H1 (cell line): ENCODE measurements around the gene USP9Y. TPM values are rescaled to one million over a fixed set of nuclear protein-coding genes. Genes with fewer than 3 reads are reported as not detected.

Source experiments
- CTCF ChIA-PET: fragments of 300-600 bp; sonication (Branson Sonifier 250); formaldehyde crosslinking; loops from one replicate; lab custom pipeline; 2021; ENCODE audit not compliant: partially characterized antibody; lab: Charles Lee
- POLR2A ChIA-PET: fragments of 300-600 bp; sonication (Branson Sonifier 250); formaldehyde crosslinking; loops from one replicate; lab custom pipeline; 2021; ENCODE audit warnings: inconsistent platforms; ENCODE audit not compliant: partially characterized antibody; lab: Charles Lee
- DNase-seq, 2 experiments: peaks; one replicate each; pipeline versions ENCODE4 v3.0.0 to v3.0.0-alpha.2; 2010 to 2022; ENCODE audit warnings: low spot score in 2 of 2, low read depth in 1 of 2, mixed read lengths in 1 of 2
- FAIRE-seq: peaks from 2 replicates; lab custom pipeline; 2011; peaks lifted over from hg19 to GRCh38; lab: Jason Lieb, UNC
- H2AFZ ChIP-seq: 2 replicates; pipeline ENCODE4 v1.8.1; 2012; ENCODE audit warnings: low read length, inconsistent platforms
- H2AK5ac ChIP-seq: 2 replicates; pipeline ENCODE4 v1.6.1; 2013; ENCODE audit warnings: low read depth, low read length
- H2BK120ac ChIP-seq: replicated peaks from 2 replicates; pipeline ENCODE3; 2013; ENCODE audit warnings: low read depth, low read length, inconsistent platforms
- H2BK12ac ChIP-seq: 2 replicates; pipeline ENCODE4 v1.6.1; 2013; ENCODE audit warnings: low read depth, low read length
- H2BK15ac ChIP-seq: 2 replicates; pipeline ENCODE4 v1.6.1; 2013; ENCODE audit warnings: low read length
- H2BK20ac ChIP-seq: 2 replicates; pipeline ENCODE4 v1.6.1; 2013; ENCODE audit warnings: low read length
- H2BK5ac ChIP-seq: 2 replicates; pipeline ENCODE4 v1.6.1; 2013; ENCODE audit warnings: low read depth, low read length
- H3K14ac ChIP-seq: 2 replicates; pipeline ENCODE4 v1.6.1; 2013; ENCODE audit warnings: inconsistent platforms; ENCODE audit not compliant: insufficient read length
- H3K18ac ChIP-seq: 2 replicates; pipeline ENCODE4 v1.6.1; 2013; ENCODE audit warnings: low read length; ENCODE audit errors: extremely low read depth
- H3K23ac ChIP-seq: 2 replicates; pipeline ENCODE4 v1.6.1; 2013; ENCODE audit warnings: inconsistent platforms; ENCODE audit not compliant: insufficient read length
- H3K23me2 ChIP-seq: 2 replicates; pipeline ENCODE4 v1.6.1; 2013; ENCODE audit warnings: low read depth, low read length
- H3K27ac ChIP-seq: 2 replicates; pipeline ENCODE4 v1.6.1; 2011; ENCODE audit warnings: low read depth, low read length, inconsistent platforms
- H3K27me3 ChIP-seq, 4 experiments: replicated peaks in 1 of 4; 1 replicate in 1 of 4; 2 replicates in 3 of 4; pipeline versions ENCODE4 v1.6.1 to v1.8.1; 2011 to 2013; ENCODE audit warnings: low read length in 3 of 4, mild to moderate bottlenecking in 3 of 4, inconsistent platforms in 2 of 4, mixed read lengths in 2 of 4, moderate library complexity in 1 of 4; ENCODE audit not compliant: control insufficient read depth in 3 of 4, insufficient read depth in 3 of 4; ENCODE audit errors: extremely low read depth in 1 of 4
- H3K36me3 ChIP-seq, 4 experiments: 2 replicates each; pipeline versions ENCODE4 v1.6.1 to v1.8.1; 2011 to 2013; ENCODE audit warnings: mild to moderate bottlenecking in 4 of 4, low read length in 3 of 4, moderate library complexity in 2 of 4, control low read depth in 1 of 4, inconsistent platforms in 1 of 4; ENCODE audit not compliant: insufficient read depth in 4 of 4, control insufficient read depth in 2 of 4
- H3K4ac ChIP-seq: replicated peaks from 2 replicates; pipeline ENCODE3; 2013; ENCODE audit warnings: low read length, low read depth, mixed read lengths, inconsistent platforms; ENCODE audit not compliant: insufficient read length
- H3K4me1 ChIP-seq, 4 experiments: replicated peaks in 1 of 4; 1 replicate in 1 of 4; 2 replicates in 3 of 4; pipeline versions ENCODE4 v1.6.1 to v1.8.1; 2011 to 2013; ENCODE audit warnings: low read length in 3 of 4, inconsistent platforms in 2 of 4, mixed read lengths in 1 of 4; ENCODE audit not compliant: insufficient read depth in 4 of 4, control insufficient read depth in 3 of 4
- H3K4me2 ChIP-seq, 2 experiments: 2 replicates each; pipeline versions ENCODE4 v1.6.1 to v1.8.1; 2011 to 2013; ENCODE audit warnings: low read depth in 2 of 2, low read length in 2 of 2, control low read depth in 1 of 2, inconsistent platforms in 1 of 2, mild to moderate bottlenecking in 1 of 2; ENCODE audit not compliant: insufficient read depth in 1 of 2
- H3K4me3 ChIP-seq, 4 experiments: fragments of 200-600, 300-600 bp in 1 of 4; sonication (generic), shearing (Covaris generic), sonication (Bioruptor Twin) in 1 of 4; 2 replicates each; pipeline versions ENCODE4 v1.5.1 to v1.8.1; 2011 to 2016; ENCODE audit warnings: low read length in 4 of 4, low read depth in 3 of 4, control low read depth in 2 of 4, inconsistent platforms in 2 of 4, mild to moderate bottlenecking in 2 of 4, mixed read lengths in 1 of 4, moderate library complexity in 1 of 4; ENCODE audit not compliant: insufficient read depth in 2 of 4; ENCODE audit errors: extremely low read depth in 1 of 4
- H3K56ac ChIP-seq: replicated peaks from 2 replicates; pipeline ENCODE3; 2013; ENCODE audit warnings: low read depth, mild to moderate bottlenecking, mixed read lengths, low read length, inconsistent platforms; ENCODE audit not compliant: insufficient read length
- H3K79me1 ChIP-seq: 2 replicates; pipeline ENCODE4 v1.6.1; 2013; ENCODE audit warnings: low read depth, low read length, control low read depth
- H3K79me2 ChIP-seq, 2 experiments: 2 replicates each; pipeline versions ENCODE4 v1.6.1 to v1.8.1; 2012 to 2013; ENCODE audit warnings: low read length in 2 of 2, mild to moderate bottlenecking in 2 of 2, inconsistent platforms in 1 of 2; ENCODE audit not compliant: insufficient read depth in 2 of 2, control insufficient read depth in 1 of 2
- H3K9ac ChIP-seq, 4 experiments: replicated peaks in 1 of 4; 1 replicate in 1 of 4; 2 replicates in 3 of 4; pipeline versions ENCODE4 v1.6.1 to v1.8.1; 2011 to 2013; ENCODE audit warnings: low read depth in 3 of 4, low read length in 3 of 4, control low read depth in 2 of 4, mild to moderate bottlenecking in 2 of 4, moderate library complexity in 2 of 4, inconsistent platforms in 1 of 4; ENCODE audit errors: extremely low read depth in 1 of 4
- H3K9me3 ChIP-seq, 2 experiments: 2 replicates each; pipeline versions ENCODE4 v1.6.1 to v1.8.1; 2012 to 2013; ENCODE audit warnings: mild to moderate bottlenecking in 2 of 2, moderate library complexity in 2 of 2, control low read depth in 1 of 2, inconsistent platforms in 1 of 2, low read depth in 1 of 2, low read length in 1 of 2, mixed read lengths in 1 of 2; ENCODE audit not compliant: insufficient read depth in 2 of 2
- H4K20me1 ChIP-seq, 2 experiments: replicated peaks in 1 of 2; 2 replicates each; pipeline versions ENCODE3 to v1.8.1; 2011 to 2013; ENCODE audit warnings: inconsistent platforms in 2 of 2, low read length in 2 of 2, mild to moderate bottlenecking in 1 of 2; ENCODE audit not compliant: insufficient read depth in 2 of 2, control insufficient read depth in 1 of 2
- H4K5ac ChIP-seq: 2 replicates; pipeline ENCODE4 v1.6.1; 2013; ENCODE audit warnings: low read length, low read depth, mixed read lengths, inconsistent platforms; ENCODE audit not compliant: insufficient read length
- H4K8ac ChIP-seq: 2 replicates; pipeline ENCODE4 v1.8.0; 2013; ENCODE audit warnings: mild to moderate bottlenecking, moderate library complexity, low read length, inconsistent platforms; ENCODE audit not compliant: insufficient read depth; ENCODE audit errors: extremely low read depth
- H4K91ac ChIP-seq: replicated peaks from 2 replicates; pipeline ENCODE3; 2013; ENCODE audit warnings: low read length, mixed read lengths, inconsistent platforms; ENCODE audit not compliant: insufficient read length
- BACH1 ChIP-seq: IDR thresholded peaks from 2 replicates; pipeline ENCODE4 v1.6.1; 2012; ENCODE audit warnings: low read length, improper control_type of control experiment
- BCL11A ChIP-seq, 2 experiments: IDR thresholded peaks; one replicate each; pipeline ENCODE4 v1.6.1; 2011; ENCODE audit warnings: low read depth in 2 of 2, low read length in 2 of 2, mild to moderate bottlenecking in 2 of 2
- CHD1 ChIP-seq: IDR thresholded peaks from 2 replicates; pipeline ENCODE4 v1.6.1; 2012; ENCODE audit warnings: low read depth, low read length, improper control_type of control experiment
- CREB1 ChIP-seq: IDR thresholded peaks from 2 replicates; pipeline ENCODE4 v1.6.1; 2012; ENCODE audit warnings: inconsistent platforms
- EGR1 ChIP-seq: IDR thresholded peaks from 2 replicates; pipeline ENCODE4 v1.6.1; 2011; ENCODE audit warnings: low read depth, low read length, borderline replicate concordance
- EP300 ChIP-seq, 2 experiments: IDR thresholded peaks; 1 replicate in 1 of 2; 2 replicates in 1 of 2; pipeline ENCODE4 v1.6.1; 2011 to 2012; ENCODE audit warnings: low read depth in 2 of 2, low read length in 2 of 2, mild to moderate bottlenecking in 2 of 2, borderline replicate concordance in 1 of 2, inconsistent platforms in 1 of 2, moderate library complexity in 1 of 2
- FOSL1 ChIP-seq: IDR thresholded peaks from 2 replicates; pipeline ENCODE4 v1.6.1; 2011; ENCODE audit warnings: mild to moderate bottlenecking, low read depth, low read length, moderate library complexity; ENCODE audit not compliant: insufficient read depth
- KDM1A ChIP-seq: fragments of 200-600, 300-600 bp; sonication (generic); IDR thresholded peaks from 2 replicates; pipeline ENCODE4 v1.7.1; 2016; ENCODE audit warnings: mild to moderate bottlenecking, low read length, borderline replicate concordance
- KDM5A ChIP-seq: fragments of 200-600 bp; IDR thresholded peaks from 2 replicates; pipeline ENCODE4 v1.7.1; 2012; ENCODE audit warnings: mild to moderate bottlenecking, low read length, inconsistent platforms, mixed read lengths
- NANOG ChIP-seq: IDR thresholded peaks from 2 replicates; pipeline ENCODE4 v1.6.1; 2011; ENCODE audit warnings: low read length, low read depth, mild to moderate bottlenecking, inconsistent platforms; ENCODE audit not compliant: insufficient read depth, poor library complexity, severe bottlenecking
- RBBP5 ChIP-seq: IDR thresholded peaks from 2 replicates; pipeline ENCODE4 v1.7.1; 2012; ENCODE audit warnings: low read depth, mild to moderate bottlenecking, inconsistent platforms, low read length, moderate library complexity, borderline replicate concordance
- RNF2 ChIP-seq: fragments of 200-900, 300-1000 bp; sonication (generic); IDR thresholded peaks from 2 replicates; pipeline ENCODE4 v1.7.1; 2016; ENCODE audit warnings: borderline replicate concordance, low read depth, mild to moderate bottlenecking, antibody characterized with exemption, low read length; ENCODE audit not compliant: poor library complexity, severe bottlenecking; ENCODE audit errors: missing control alignments
- SP1 ChIP-seq: IDR thresholded peaks from 2 replicates; pipeline ENCODE4 v1.6.1; 2011; ENCODE audit warnings: low read depth, low read length
- SUZ12 ChIP-seq: fragments of 200-600 bp; sonication (generic); IDR thresholded peaks from 2 replicates; pipeline ENCODE4 v1.6.1; 2012; ENCODE audit warnings: mild to moderate bottlenecking, inconsistent platforms, low read length, moderate library complexity, mixed read lengths
- ZNF274 ChIP-seq: IDR thresholded peaks from 2 replicates; pipeline ENCODE4 v1.7.0; 2012; ENCODE audit warnings: low read length, borderline replicate concordance; ENCODE audit errors: extremely low read depth
- WGBS, 2 experiments: shearing (Covaris generic) in 1 of 2; methylation state at CpG; one replicate each; pipeline versions ENCODE4 v1.1.6 to v1.1.7; 2013 to 2015; ENCODE audit warnings: low lambda C conversion rate in 2 of 2, mixed read lengths in 2 of 2, inconsistent platforms in 1 of 2, low coverage in 1 of 2, missing lambda C conversion rate in 1 of 2; ENCODE audit not compliant: insufficient replicate concordance in 2 of 2, insufficient coverage in 1 of 2, insufficient read length in 1 of 2; ENCODE audit errors: extremely low coverage in 1 of 2, missing lambda C conversion rate in 1 of 2; 5-methylcytosine and 5-hydroxymethylcytosine counted together
- polyA plus RNA-seq, 7 experiments: library from polyadenylated mRNA; depleted of rRNA in 3 of 7; stranded (reverse) in 5 of 7; unstranded in 2 of 7; fragments of >200 nt in 5 of 7; fragments of 200-250 nt in 2 of 7; gene quantifications; 1 replicate in 5 of 7; 2 replicates in 1 of 7; 4 replicates in 1 of 7; pipeline versions ENCODE4 v1.2.1 to v1.2.3, GENCODE V29; 2011 to 2013; ENCODE audit warnings: missing spikeins in 2 of 7, mixed read lengths in 2 of 7
- total RNA-seq: library from RNA; stranded (reverse); fragmentation: NEBNext Ultra II Directional; extraction: Animal tissue kit (Norgen Biotek cat#: 25700); gene quantifications from 2 replicates; pipeline ENCODE4 v1.2.1, GENCODE V29; 2021

USP9Y gene
- total and polyA plus RNA-seq, 2 of the 8 experiments (the other 6 are each of a cell fraction or from before 2014, with no cell fraction given) = 28.3 to 34.1 TPM

GRCh38 chrY:12837550-12837949 lies 136.5 kb downstream of the USP9Y start:
- no peaks in the 10 kb centered on the region for H3K79me1 ChIP-seq
- CTCF ChIA-PET = interaction anchor here (0.7 to 0.9 kb wide), 2 partner anchors 10 to 59 kb away, joined by 3 to 4 read pairs; no protein-coding TSS in a partner anchor
- H3K4me1 ChIP-seq = no peaks in the 10 kb centered on the region
- H3K23me2 ChIP-seq = no peaks in the 10 kb centered on the region
- no peak overlapping the region for H3K4me3 ChIP-seq
- 100% methylated on average over 2 of the region's 2 CpGs; no CpG with 5 or more reads in 1 of the 2 experiments for WGBS, 2 experiments
- H3K9me3 ChIP-seq = no peaks in the 10 kb centered on the region
- no peak overlapping the region for H2BK120ac ChIP-seq
- no peaks in the 10 kb centered on the region for H3K27me3 ChIP-seq
- H3K56ac ChIP-seq = no peak overlapping the region
- no peak overlapping the region for H2BK5ac ChIP-seq
- no peak overlapping the region for H3K18ac ChIP-seq
- no peak overlapping the region for H3K9ac ChIP-seq
- no peak overlapping the region for H2BK12ac ChIP-seq
- FAIRE-seq (no peak), DNase-seq (no peak)
- POLR2A ChIA-PET = no interaction called here
- no peaks in the 10 kb centered on the region for H4K20me1 ChIP-seq
- H2AK5ac ChIP-seq = no peak overlapping the region
- H3K4ac ChIP-seq = no peak overlapping the region
- H2AFZ ChIP-seq = no peak overlapping the region
- H3K79me2 ChIP-seq = no peaks in the 10 kb centered on the region
- no peak overlapping the region for H2BK15ac ChIP-seq
- no peak overlapping the region for H4K5ac ChIP-seq
- H3K14ac ChIP-seq = no peak overlapping the region
- no peak overlapping the region for H3K4me2 ChIP-seq
- H2BK20ac ChIP-seq = no peak overlapping the region
- H3K23ac ChIP-seq = no peak overlapping the region
- H3K36me3 ChIP-seq = peaks cover 0 to 9% (median 4%) of the 10 kb centered on the region in 4 experiments; a peak in 3 of 8 replicates
- H3K27ac ChIP-seq = no peak overlapping the region
- no peak overlapping the region for H4K91ac ChIP-seq
- no peak overlapping the region for H4K8ac ChIP-seq
- no peak for TF ChIP-seq EP300 (IDR thresholded peaks at IDR 0.05; ENCODE audit: borderline replicate concordance in 1 of 2, low read depth in 2 of 2, low read length in 2 of 2)
- no peak for TF ChIP-seq KDM1A
- no peak for TF ChIP-seq CHD1
- no peak for TF ChIP-seq BCL11A (IDR thresholded peaks at IDR 0.05; ENCODE audit: low read depth in 2 of 2, low read length in 2 of 2)
- TF ChIP-seq ZNF274 = no peak
- no peak for TF ChIP-seq NANOG
- no peak for TF ChIP-seq SUZ12
- no peak for TF ChIP-seq CREB1
- TF ChIP-seq FOSL1 = no peak
- no peak for TF ChIP-seq KDM5A
- no peak for TF ChIP-seq SP1
- no peak for TF ChIP-seq EGR1
- TF ChIP-seq BACH1 = no peak
- no peak for TF ChIP-seq RBBP5
- TF ChIP-seq RNF2 = no peak
